ENCODE data around the gene HEPACAM2.

DNA sequence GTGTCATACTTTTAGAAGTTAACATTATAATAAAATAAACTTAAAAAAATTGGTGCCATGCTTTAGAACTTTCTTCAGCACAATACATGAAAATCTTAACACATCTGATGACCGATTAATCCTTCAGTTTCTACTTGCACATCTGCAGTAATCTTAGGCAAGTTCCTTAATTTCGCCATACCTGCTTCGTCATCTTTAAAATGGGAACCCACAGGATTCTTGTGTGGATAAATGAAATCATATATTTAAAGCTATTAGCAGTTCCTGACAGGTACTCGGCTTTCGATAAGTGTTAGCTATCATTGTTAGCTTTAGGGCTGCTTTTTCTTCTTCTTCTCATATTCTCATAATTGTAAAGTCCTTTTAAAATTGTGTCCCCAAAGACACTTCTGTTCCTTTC is 5.0 kb upstream of the HEPACAM2 start:
- TF ChIP-seq CTCF (IDR thresholded peaks at IDR 0.05) = no peak
- no peak for TF ChIP-seq POLR2A (IDR thresholded peaks at IDR 0.05)
